ENCODE results near the gene SMCO2.

- no peak for TF ChIP-seq POLR2AphosphoS5 (IDR thresholded peaks at IDR 0.05; ENCODE audit: low read length)
- peak; percentile 38 to 48 (median 39); a peak in 5 of 6 replicates for TF ChIP-seq CTCF (IDR thresholded peaks at IDR 0.05 in 2 of 3, conservative IDR thresholded peaks at IDR 0.05 in 1 of 3; ENCODE audit: control insufficient read depth in 2 of 3, extremely low read depth in 1 of 3, insufficient read depth in 1 of 3, low read depth in 3 of 3, low read length in 3 of 3)
- no peak for TF ChIP-seq EZH2 (IDR thresholded peaks at IDR 0.05; ENCODE audit: borderline replicate concordance, control insufficient read depth, low read depth, low read length)
- TF ChIP-seq YY1 (IDR thresholded peaks at IDR 0.05; ENCODE audit: low read depth, low read length): no peak
- no peak for TF ChIP-seq SREBF2 (IDR thresholded peaks at IDR 0.05; ENCODE audit: low read length)
- TF ChIP-seq NR2F1 (conservative IDR thresholded peaks at IDR 0.05): no peak
- no peak for TF ChIP-seq EP300 (IDR thresholded peaks at IDR 0.05; ENCODE audit: borderline replicate concordance in 1 of 2, control insufficient read depth in 1 of 2, low read depth in 2 of 2, low read length in 2 of 2)
- no peak for TF ChIP-seq POLR2A (IDR thresholded peaks at IDR 0.05; ENCODE audit: low read depth, low read length)
Measured at GRCh38 chr12:27424631-27425230, 21.8 kb upstream of the SMCO2 start.

Data from GM12878 (cell line).